Suprapubic skin (tissue), 4 donors: ENCODE results near the gene TRIM7. TPM values are rescaled to one million over a fixed set of nuclear protein-coding genes. Genes with fewer than 3 reads are reported as not detected.

Source experiments
- DNase-seq, 2 donors: peaks; one replicate each; pipeline ENCODE4 v3.0.0-alpha.2; 2019; ENCODE audit warnings: low spot score in 2 of 2
- H3K27ac ChIP-seq: fragments of 200-600 bp; sonication (generic); one replicate; pipeline ENCODE4 v1.5.1; 2019
- H3K27me3 ChIP-seq: fragments of 200-600 bp; sonication (generic); one replicate; pipeline ENCODE4 v1.5.1; 2019
- H3K36me3 ChIP-seq: fragments of 200-600 bp; sonication (generic); one replicate; pipeline ENCODE4 v1.5.1; 2019
- H3K4me1 ChIP-seq: fragments of 200-600 bp; sonication (generic); one replicate; pipeline ENCODE4 v1.5.1; 2019
- H3K4me3 ChIP-seq: fragments of 200-600 bp; sonication (generic); one replicate; pipeline ENCODE4 v1.5.1; 2019; ENCODE audit warnings: mild to moderate bottlenecking
- H3K9me3 ChIP-seq: fragments of 200-600 bp; sonication (generic); one replicate; pipeline ENCODE4 v1.5.1; 2019
- CTCF ChIP-seq, 2 donors: fragments of 200-600 bp in 1 of 2; fragments of 450-650 bp in 1 of 2; sonication (generic) in 1 of 2; IDR thresholded peaks; one replicate each; pipeline ENCODE4 v1.5.1; 2016 to 2019; ENCODE audit warnings: antibody characterized with exemption in 2 of 2, mild to moderate bottlenecking in 1 of 2, moderate library complexity in 1 of 2
- EP300 ChIP-seq: sonication (generic); formaldehyde crosslinking; IDR thresholded peaks from one replicate; pipeline ENCODE4 v1.6.1; 2017; ENCODE audit warnings: antibody characterized with exemption
- POLR2A ChIP-seq, 2 donors: fragments of 450-650 bp; IDR thresholded peaks; one replicate each; pipeline ENCODE4 v1.6.1; 2017; ENCODE audit warnings: antibody characterized with exemption in 2 of 2, mild to moderate bottlenecking in 2 of 2, moderate library complexity in 2 of 2
- POLR2AphosphoS5 ChIP-seq, 3 donors: sonication (generic); formaldehyde crosslinking; IDR thresholded peaks; one replicate each; pipeline ENCODE4 v1.6.1; 2017; ENCODE audit warnings: antibody characterized with exemption in 3 of 3
- WGBS: methylation state at CpG from one replicate; pipeline ENCODE4 v1.1.5; 2018; 5-methylcytosine and 5-hydroxymethylcytosine counted together
- total RNA-seq, 4 donors: library from RNA; depleted of rRNA; stranded (reverse); fragments of >200 nt; gene quantifications; one replicate each; pipeline ENCODE4 v1.1.0, GENCODE V29; 2016

TRIM7 gene
- total RNA-seq, 4 donors from 2014 or later: 52.0 to 79.0 (median 69.4) TPM

GRCh38 chr5:181239062-181239663 is 34.2 kb upstream of the TRIM7 start:
- H3K9me3 ChIP-seq: no peaks in the 10 kb centered on the region
- WGBS: 93% methylated on average over 7 of the region's 9 CpGs
- H3K4me3 ChIP-seq: no peak overlapping the region
- no peak for TF ChIP-seq EP300
- no peak for TF ChIP-seq POLR2A (IDR thresholded peaks at IDR 0.05)
- TF ChIP-seq POLR2AphosphoS5 (IDR thresholded peaks at IDR 0.05): no peak
- no peak for TF ChIP-seq CTCF (IDR thresholded peaks at IDR 0.05)
- no peak for DNase-seq
- peaks cover 79% of the 10 kb centered on the region for H3K36me3 ChIP-seq
- H3K27me3 ChIP-seq: no peaks in the 10 kb centered on the region
- peaks cover 27% of the 10 kb centered on the region for H3K4me1 ChIP-seq
- H3K27ac ChIP-seq: no peak overlapping the region

DNA sequence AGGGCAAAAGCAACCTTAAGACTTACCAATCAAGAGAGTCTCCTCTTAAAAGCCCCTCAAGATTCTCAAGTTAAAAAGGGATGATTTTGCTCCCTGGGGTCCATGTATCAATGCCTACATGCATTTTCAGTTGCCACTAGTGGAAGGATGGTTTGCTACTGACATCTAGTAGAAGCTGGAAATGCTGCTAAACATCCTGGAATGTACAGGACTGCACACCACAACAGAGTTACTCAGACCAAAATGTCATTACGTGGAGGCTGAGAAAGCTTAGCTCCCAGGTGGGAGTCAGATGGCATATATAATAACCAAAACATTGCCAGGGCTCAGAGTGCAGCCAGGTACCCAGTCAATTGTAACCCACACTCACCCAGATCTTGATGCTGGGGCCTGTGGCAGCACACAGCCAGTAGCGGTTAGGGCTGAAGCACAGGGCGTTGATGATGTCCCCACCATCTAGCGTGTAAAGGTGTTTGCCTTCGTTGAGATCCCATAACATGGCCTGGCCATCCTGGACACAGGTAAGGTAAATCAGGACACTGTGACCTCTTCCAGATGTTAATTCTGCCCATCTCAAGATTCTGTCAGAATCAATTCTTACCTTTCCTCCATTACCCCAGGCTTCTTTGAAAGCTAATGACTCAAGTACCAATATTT is 32.9 kb upstream of the TRIM7 start:
- Histone ChIP-seq H3K4me1 (peaks cover 27% of the 10 kb centered on the region), H3K36me3 (peaks cover 92% of the 10 kb centered on the region), H3K27me3 (no peaks in the 10 kb centered on the region), H3K27ac (no peak overlapping the region), H3K4me3 (no peak overlapping the region), H3K9me3 (no peaks in the 10 kb centered on the region)
- TF ChIP-seq POLR2AphosphoS5 (IDR thresholded peaks at IDR 0.05): no peak
- TF ChIP-seq POLR2A (IDR thresholded peaks at IDR 0.05): no peak
- no peak for TF ChIP-seq EP300
- TF ChIP-seq CTCF (IDR thresholded peaks at IDR 0.05): no peak
- 92% methylated on average over 5 of the region's 5 CpGs for WGBS
- no peak for DNase-seq

GRCh38 chr5:181236954-181237641 is 32.1 kb upstream of the TRIM7 start:
- DNase-seq: no peak
- peaks cover 19% of the 10 kb centered on the region for H3K4me1 ChIP-seq
- H3K4me3 ChIP-seq: no peak overlapping the region
- no peaks in the 10 kb centered on the region for H3K9me3 ChIP-seq
- TF ChIP-seq CTCF (IDR thresholded peaks at IDR 0.05) (no peak), POLR2A (IDR thresholded peaks at IDR 0.05) (no peak), POLR2AphosphoS5 (IDR thresholded peaks at IDR 0.05) (no peak), EP300 (no peak)
- H3K27me3 ChIP-seq: no peaks in the 10 kb centered on the region
- peaks cover 100% of the 10 kb centered on the region for H3K36me3 ChIP-seq
- no peak overlapping the region for H3K27ac ChIP-seq
- 84% methylated on average over 10 of the region's 10 CpGs for WGBS

GRCh38 chr5:181236471-181236870 is 31.5 kb upstream of the TRIM7 start:
- Histone ChIP-seq H3K36me3 (peaks cover 100% of the 10 kb centered on the region), H3K27me3 (no peaks in the 10 kb centered on the region), H3K4me3 (no peak overlapping the region), H3K4me1 (peaks cover 13% of the 10 kb centered on the region), H3K9me3 (no peaks in the 10 kb centered on the region), H3K27ac (no peak overlapping the region)
- DNase-seq: no peak
- 81% methylated on average over 6 of the region's 6 CpGs for WGBS
- TF ChIP-seq EP300 (no peak), POLR2A (IDR thresholded peaks at IDR 0.05) (no peak), POLR2AphosphoS5 (IDR thresholded peaks at IDR 0.05) (no peak), CTCF (IDR thresholded peaks at IDR 0.05) (no peak)
